T follicular helper cell (primary cell): Measurements from ENCODE around the gene SH3RF1.
"Not testable (repeated sequence)": the region's sequence is repeated elsewhere in the genome, so short reads cannot be mapped to it uniquely, and the experiment has no call there.

ENCODE experiments used
- DNase-seq: peaks from one replicate; pipeline ENCODE4 v3.0.0-alpha.2; 2020; ENCODE audit warnings: low read depth

Gene SH3RF1

DNA sequence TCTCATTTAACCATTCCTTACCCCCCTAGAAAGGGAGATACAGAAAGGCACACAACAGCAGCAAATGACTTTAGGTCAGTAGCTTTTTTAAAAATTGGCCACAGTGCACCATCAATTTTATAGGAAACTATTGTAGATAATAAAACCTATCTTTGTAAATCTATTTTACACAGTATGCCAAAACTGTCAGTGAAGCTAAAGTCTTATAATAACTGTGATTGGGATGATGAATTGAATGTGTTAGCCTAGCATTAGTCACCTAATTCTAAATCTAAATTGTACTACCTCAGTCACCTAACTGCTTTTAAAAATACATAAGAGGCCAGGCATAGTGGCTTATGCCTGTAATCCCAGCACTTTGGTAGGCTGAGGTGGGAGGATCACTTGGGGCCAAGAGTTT is 44.2 kb downstream of the SH3RF1 start:
- no peak for DNase-seq

DNA sequence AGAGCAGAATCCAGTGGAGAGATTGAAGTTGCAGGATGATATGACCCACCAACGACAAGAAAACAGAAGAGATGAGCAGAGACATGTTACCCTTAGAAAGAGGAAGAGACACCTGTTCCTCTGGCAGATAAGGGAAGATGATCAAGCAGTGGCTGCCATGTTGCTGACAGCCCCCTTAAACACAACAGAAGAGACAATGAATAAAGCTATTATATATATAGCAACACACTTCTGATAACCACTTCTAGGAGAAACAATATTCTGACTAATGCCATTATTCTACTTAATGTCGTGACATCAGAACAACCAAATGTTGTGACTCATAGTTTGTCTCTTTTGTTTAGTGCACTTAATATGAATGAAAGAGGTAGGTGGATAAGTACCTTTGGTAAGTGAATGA is 44.9 kb downstream of the SH3RF1 start:
- no peak for DNase-seq

GRCh38 chr4:169225058-169225751 is 45.6 kb downstream of the SH3RF1 start:
- DNase-seq: no peak

DNA sequence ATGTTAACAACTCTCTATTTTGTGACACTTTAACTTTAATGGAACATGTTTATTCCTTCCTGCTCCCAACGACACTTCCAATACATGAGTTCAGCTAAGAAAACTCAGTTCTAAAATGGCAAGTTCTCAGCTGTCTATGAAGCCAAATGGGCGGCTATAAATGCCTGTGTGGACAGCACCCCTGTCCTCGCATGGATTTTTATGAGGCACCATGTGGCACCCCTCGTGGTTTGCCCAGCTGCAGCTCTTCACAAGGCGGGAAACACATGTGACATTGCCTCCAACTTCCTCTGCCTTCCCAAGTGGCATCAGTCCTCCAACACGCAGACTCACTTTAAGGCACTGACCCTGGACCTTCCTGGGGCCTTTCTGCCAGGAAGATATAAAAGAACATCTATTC is 48.0 kb downstream of the SH3RF1 start:
- DNase-seq: no peak

DNA sequence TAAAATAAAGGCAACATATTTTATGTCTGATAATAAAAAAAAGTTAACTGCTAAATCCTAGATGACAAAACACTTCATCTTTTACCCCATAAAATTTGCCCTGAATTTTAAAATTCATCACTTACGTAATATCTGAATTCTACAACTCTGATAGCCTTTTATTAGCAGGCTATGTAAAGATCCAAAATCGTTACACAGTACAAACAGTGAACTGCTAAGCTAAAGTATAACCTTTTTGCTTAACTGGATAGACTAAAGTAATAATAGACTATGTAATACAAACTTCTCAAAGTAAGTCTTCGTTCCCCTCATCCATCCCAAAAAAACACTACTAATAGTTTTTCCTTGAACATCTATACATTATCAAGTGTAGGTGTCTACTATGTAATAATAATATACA is 49.1 kb downstream of the SH3RF1 start:
- DNase-seq: no peak

DNA sequence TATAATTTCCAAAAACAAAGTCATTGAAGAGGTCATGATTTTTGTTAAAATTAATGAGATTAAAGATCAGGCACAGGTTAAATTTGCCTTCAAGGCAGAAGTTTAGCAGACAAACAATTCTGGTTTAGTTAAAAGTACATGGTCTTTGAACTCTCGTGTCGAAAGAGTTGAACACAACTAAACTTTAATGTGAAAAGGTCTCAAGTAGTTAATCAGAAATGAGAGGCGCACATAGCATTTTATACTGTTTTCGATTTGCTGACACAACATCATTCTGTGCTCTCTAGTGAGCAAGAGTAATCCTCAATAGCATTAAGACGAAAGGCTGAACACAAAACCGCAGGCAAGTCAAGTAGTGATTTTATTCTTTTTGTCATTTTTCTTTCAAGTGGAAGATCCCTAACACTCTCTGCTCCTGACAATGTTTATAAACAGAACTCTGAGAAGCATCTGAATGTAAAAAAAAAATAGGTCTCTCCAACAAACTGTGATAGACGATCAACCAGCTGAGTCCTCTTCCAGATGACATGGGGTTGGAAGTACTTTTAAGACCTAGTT is 49.8 kb downstream of the SH3RF1 start:
- no peak for DNase-seq

- no peak for DNase-seq
Observed at GRCh38 chr4:169220447-169220846, 50.3 kb downstream of the SH3RF1 start.

- DNase-seq: no peak
Observed at GRCh38 chr4:169219440-169219839, 51.3 kb downstream of the SH3RF1 start.

- DNase-seq: no peak
Observed at GRCh38 chr4:169215656-169216055, 55.1 kb downstream of the SH3RF1 start.

- DNase-seq: no peak
Observed at GRCh38 chr4:169212981-169213380, 57.8 kb downstream of the SH3RF1 start.

- no peak for DNase-seq
Observed at GRCh38 chr4:169210504-169211118, 60.1 kb downstream of the SH3RF1 start.

DNA sequence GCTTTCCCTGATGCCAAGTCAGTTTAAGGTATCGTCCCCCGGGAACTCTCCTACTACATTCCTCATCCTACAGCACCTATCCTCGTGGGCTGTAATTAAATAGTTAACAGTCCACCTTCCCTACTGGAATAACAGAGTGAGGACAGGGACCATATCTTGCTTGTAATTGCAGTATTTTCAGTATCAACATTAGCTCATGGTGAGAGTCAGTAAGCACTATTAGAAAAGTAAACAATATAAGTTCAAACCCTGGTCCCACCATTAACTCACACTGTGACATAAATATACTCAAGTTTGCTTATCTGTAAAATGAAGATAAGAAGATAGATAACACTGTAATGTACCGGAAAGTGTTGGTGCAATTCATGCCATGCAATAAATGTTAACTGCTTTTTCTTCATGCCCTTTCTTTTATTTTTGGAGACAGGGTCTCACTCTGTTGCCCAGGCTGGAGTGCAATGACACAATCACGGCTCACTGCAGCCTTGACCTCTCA is 61.3 kb downstream of the SH3RF1 start:
- DNase-seq: no peak

- no peak for DNase-seq
Observed at GRCh38 chr4:169208516-169208915, 62.2 kb downstream of the SH3RF1 start.

DNA sequence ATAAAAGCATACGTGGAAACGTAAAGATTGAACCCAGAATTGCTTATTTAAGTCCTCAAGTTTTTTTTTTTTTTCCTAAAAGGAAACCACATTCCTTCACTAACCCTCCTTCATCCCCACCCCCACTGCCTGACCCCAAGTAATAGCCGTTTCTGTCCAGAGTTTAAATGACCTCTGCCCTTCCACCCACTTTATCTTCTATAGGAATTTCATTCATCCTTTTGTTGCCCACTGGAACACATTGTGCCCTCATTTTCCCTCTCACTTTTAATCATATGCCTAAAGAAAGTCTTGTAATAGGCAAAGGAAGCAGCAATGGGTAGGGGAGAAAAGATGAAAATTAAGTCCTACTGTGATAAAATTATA is 62.7 kb downstream of the SH3RF1 start:
- no peak for DNase-seq

DNA sequence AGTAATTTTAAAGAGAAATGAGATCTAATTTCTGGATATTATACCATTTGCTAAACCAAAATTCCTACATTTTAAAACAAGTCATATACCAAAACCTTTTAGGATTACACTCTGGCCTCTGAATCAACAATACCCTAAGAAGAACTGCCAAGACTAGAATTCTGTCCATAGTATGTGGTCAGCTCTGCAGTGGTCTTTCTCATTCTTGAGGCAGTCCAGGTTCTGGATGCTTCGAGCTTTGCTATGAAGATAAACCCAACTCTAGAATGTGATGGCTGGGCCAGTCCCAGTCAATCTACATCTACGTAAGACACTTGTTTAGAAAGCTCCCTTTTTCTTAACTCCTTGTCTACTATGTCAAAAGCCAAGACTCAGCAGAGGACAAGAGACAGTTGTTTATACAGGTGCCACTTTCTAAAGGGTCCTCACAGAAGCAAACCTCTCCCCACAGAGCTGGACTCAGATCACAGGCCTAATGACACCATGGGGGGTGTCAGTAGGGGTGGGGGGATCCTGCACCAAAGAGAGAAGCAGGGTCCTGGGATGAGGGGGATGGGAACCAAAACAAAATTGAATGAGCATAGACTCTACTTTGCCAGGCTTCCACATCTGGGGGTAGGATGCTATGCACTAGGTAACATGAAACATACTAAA is 63.2 kb downstream of the SH3RF1 start:
- no peak for DNase-seq

GRCh38 chr4:169205744-169206080 is 65.0 kb downstream of the SH3RF1 start:
- DNase-seq: no peak

DNA sequence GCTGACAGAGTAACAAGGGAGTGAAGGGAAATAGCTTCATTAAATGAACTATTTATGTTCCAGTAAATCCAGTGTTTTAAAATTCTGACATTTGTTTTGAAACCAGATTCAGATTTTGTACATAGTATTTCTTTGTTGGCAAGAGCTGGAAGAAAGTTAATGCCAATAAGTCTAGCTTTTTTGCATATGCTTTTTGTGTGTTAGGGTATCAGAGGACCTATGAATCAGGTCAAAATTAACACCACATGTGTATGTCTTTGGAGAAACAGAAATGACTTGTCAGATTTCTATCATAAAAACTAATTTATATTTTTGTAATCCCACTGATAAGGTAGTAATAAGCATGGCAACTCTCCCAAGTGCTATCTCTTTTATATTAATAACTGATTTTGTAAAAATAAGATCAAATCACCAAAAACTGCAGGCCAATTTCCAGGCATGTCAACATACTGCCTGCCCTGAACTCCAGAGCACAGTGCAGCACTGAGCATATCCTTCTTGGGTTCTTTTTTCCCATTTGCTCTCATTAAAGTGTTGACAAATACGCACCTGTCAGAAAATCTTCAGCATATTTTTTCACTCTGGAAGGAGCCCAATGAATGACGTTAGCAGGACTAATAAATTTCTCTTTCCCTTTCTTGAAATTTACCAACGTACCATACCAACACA is 65.5 kb downstream of the SH3RF1 start:
- DNase-seq: no peak

DNA sequence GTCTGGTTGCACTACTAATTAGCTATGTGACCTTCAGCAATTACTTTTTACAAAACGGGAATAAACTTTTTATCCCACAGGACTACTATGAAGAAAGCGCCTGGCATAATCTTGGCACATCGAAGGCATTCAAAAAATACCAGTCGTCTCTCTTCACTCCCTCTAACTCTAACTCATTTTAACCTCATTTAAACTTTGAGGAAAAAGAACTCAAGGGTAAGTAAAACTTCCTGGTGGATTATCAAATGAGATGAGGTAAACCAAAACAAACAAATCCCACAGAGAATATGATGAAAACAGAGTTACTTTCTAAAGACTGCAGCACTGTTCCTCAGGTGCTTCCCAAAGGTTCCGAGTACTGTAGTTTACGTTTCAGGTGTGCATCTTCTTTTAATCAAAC is 66.9 kb downstream of the SH3RF1 start:
- no peak for DNase-seq

GRCh38 chr4:169203278-169203677 is 67.5 kb downstream of the SH3RF1 start:
- DNase-seq: not testable (repeated sequence)

GRCh38 chr4:169202878-169203277 is 67.9 kb downstream of the SH3RF1 start:
- no peak for DNase-seq

GRCh38 chr4:169202145-169202699 is 68.5 kb downstream of the SH3RF1 start:
- no peak for DNase-seq
